HEK293 (cell line): ENCODE data around the gene UQCC2.

Experiments used
- CTCF ChIA-PET: fragments of 350-600 bp; formaldehyde crosslinking; extraction: SDS; loops from one replicate; lab custom pipeline; 2021; ENCODE audit warnings: antibody characterized with exemption; lab: Yijun Ruan, JAX
- POLR2A ChIA-PET: fragments of 300-600 bp; formaldehyde crosslinking; extraction: SDS; loops from one replicate; lab custom pipeline; 2020; ENCODE audit warnings: antibody characterized with exemption, inconsistent platforms; lab: Yijun Ruan, JAX
- H3K27ac ChIP-seq: fragments of 200-500 bp; sonication (Bioruptor generic); 2 replicates; pipeline ENCODE4 v1.5.1; 2014; ENCODE audit warnings: low read depth, low read length, control low read depth, inconsistent platforms; ENCODE audit errors: extremely low read depth
- H3K36me3 ChIP-seq, 2 experiments: fragments of 200-500 bp in 1 of 2; sonication (Bioruptor generic) in 1 of 2; 1 replicate in 1 of 2; 2 replicates in 1 of 2; pipeline ENCODE4 v1.5.1; 2014 to 2017; ENCODE audit warnings: inconsistent platforms in 2 of 2, low read length in 2 of 2; ENCODE audit not compliant: control insufficient read depth in 2 of 2, insufficient read depth in 1 of 2
- H3K4me1 ChIP-seq: fragments of 200-500 bp; sonication (Bioruptor generic); 2 replicates; pipeline ENCODE4 v1.5.1; 2014; ENCODE audit warnings: mild to moderate bottlenecking, low read length, inconsistent platforms; ENCODE audit not compliant: control insufficient read depth, insufficient read depth
- H3K4me3 ChIP-seq: 2 replicates; pipeline ENCODE4 v1.5.1; 2011; ENCODE audit warnings: low read depth, mild to moderate bottlenecking, control low read depth, low read length, moderate library complexity
- H3K9me3 ChIP-seq: fragments of 200-500 bp; sonication (Bioruptor generic); 2 replicates; pipeline ENCODE4 v1.5.1; 2014; ENCODE audit warnings: low read depth, low read length, inconsistent platforms; ENCODE audit not compliant: control insufficient read depth, insufficient read depth
- CTCF ChIP-seq: fragments of 450-650 bp; formaldehyde crosslinking; IDR thresholded peaks from 2 replicates; pipeline ENCODE4 v1.5.1; 2016; ENCODE audit warnings: missing biosample characterization, missing genetic modification characterization
- KLF1 ChIP-seq: fragments of 450-650 bp; formaldehyde crosslinking; IDR thresholded peaks from 2 replicates; pipeline ENCODE4 v1.5.1; 2016; ENCODE audit warnings: missing biosample characterization, missing genetic modification characterization
- KLF7 ChIP-seq: fragments of 450-650 bp; formaldehyde crosslinking; IDR thresholded peaks from 2 replicates; pipeline ENCODE4 v1.5.1; 2016; ENCODE audit warnings: missing biosample characterization, missing genetic modification characterization, borderline replicate concordance
- KLF8 ChIP-seq: fragments of 450-650 bp; formaldehyde crosslinking; IDR thresholded peaks from 2 replicates; pipeline ENCODE4 v1.5.1; 2016; ENCODE audit warnings: missing biosample characterization, missing genetic modification characterization
- MEIS1 ChIP-seq: sonication (generic); formaldehyde crosslinking; IDR thresholded peaks from 2 replicates; pipeline ENCODE4 v1.8.1; 2022; ENCODE audit warnings: missing genetic modification reagents, mild to moderate bottlenecking, borderline replicate concordance
- PBX3 ChIP-seq: sonication (generic); formaldehyde crosslinking; IDR thresholded peaks from 2 replicates; pipeline ENCODE4 v1.8.1; 2022; ENCODE audit warnings: mild to moderate bottlenecking, moderate library complexity, missing genetic modification reagents
- REPIN1 ChIP-seq: fragments of 450-650 bp; formaldehyde crosslinking; IDR thresholded peaks from 2 replicates; pipeline ENCODE4 v1.5.1; 2017; ENCODE audit warnings: missing biosample characterization, missing genetic modification characterization, low read depth
- SCRT2 ChIP-seq: fragments of 450-650 bp; formaldehyde crosslinking; IDR thresholded peaks from 2 replicates; pipeline ENCODE4 v1.5.1; 2016; ENCODE audit warnings: missing biosample characterization, missing genetic modification characterization
- WT1 ChIP-seq: fragments of 450-650 bp; formaldehyde crosslinking; IDR thresholded peaks from 2 replicates; pipeline ENCODE4 v1.5.1; 2016; ENCODE audit warnings: missing biosample characterization, missing genetic modification characterization
- ZBTB21 ChIP-seq: fragments of 450-650 bp; formaldehyde crosslinking; IDR thresholded peaks from 2 replicates; pipeline ENCODE4 v1.5.1; 2017; ENCODE audit warnings: missing biosample characterization, missing genetic modification characterization
- ZFP37 ChIP-seq: fragments of 450-650 bp; formaldehyde crosslinking; IDR thresholded peaks from 2 replicates; pipeline ENCODE4 v1.5.1; 2016; ENCODE audit warnings: missing biosample characterization, missing genetic modification characterization
- ZFP41 ChIP-seq: fragments of 450-650 bp; formaldehyde crosslinking; IDR thresholded peaks from 2 replicates; pipeline ENCODE4 v1.5.1; 2016; ENCODE audit warnings: missing biosample characterization, missing genetic modification characterization, borderline replicate concordance
- ZNF239 ChIP-seq: fragments of 450-650 bp; formaldehyde crosslinking; IDR thresholded peaks from 2 replicates; pipeline ENCODE4 v1.5.1; 2016; ENCODE audit warnings: missing biosample characterization, missing genetic modification characterization
- ZNF302 ChIP-seq: fragments of 450-650 bp; formaldehyde crosslinking; IDR thresholded peaks from 2 replicates; pipeline ENCODE4 v1.5.1; 2016; ENCODE audit warnings: missing biosample characterization, missing genetic modification characterization, low read depth
- ZNF335 ChIP-seq: fragments of 450-650 bp; formaldehyde crosslinking; conservative IDR thresholded peaks from 2 replicates; pipeline ENCODE4 v1.5.1; 2016; ENCODE audit warnings: missing biosample characterization, missing genetic modification characterization
- ZNF394 ChIP-seq: fragments of 450-650 bp; formaldehyde crosslinking; IDR thresholded peaks from 2 replicates; pipeline ENCODE4 v1.5.1; 2016; ENCODE audit warnings: missing biosample characterization, missing genetic modification characterization, mild to moderate bottlenecking, moderate library complexity, borderline replicate concordance
- ZNF398 ChIP-seq: fragments of 450-650 bp; formaldehyde crosslinking; IDR thresholded peaks from 2 replicates; pipeline ENCODE4 v1.5.1; 2017; ENCODE audit warnings: missing biosample characterization, missing genetic modification characterization
- ZNF404 ChIP-seq: fragments of 450-650 bp; formaldehyde crosslinking; IDR thresholded peaks from 2 replicates; pipeline ENCODE4 v1.5.1; 2017; ENCODE audit warnings: missing biosample characterization, missing genetic modification characterization
- ZNF416 ChIP-seq: fragments of 450-650 bp; formaldehyde crosslinking; IDR thresholded peaks from 2 replicates; pipeline ENCODE4 v1.5.1; 2016; ENCODE audit warnings: missing biosample characterization, missing genetic modification characterization
- ZNF510 ChIP-seq: fragments of 450-650 bp; formaldehyde crosslinking; IDR thresholded peaks from 2 replicates; pipeline ENCODE4 v1.5.1; 2018; ENCODE audit warnings: mild to moderate bottlenecking, missing genetic modification characterization, missing biosample characterization; ENCODE audit not compliant: insufficient replicate concordance
- ZNF514 ChIP-seq: fragments of 450-650 bp; formaldehyde crosslinking; IDR thresholded peaks from 2 replicates; pipeline ENCODE4 v1.5.1; 2016; ENCODE audit warnings: missing biosample characterization, missing genetic modification characterization
- ZNF529 ChIP-seq: fragments of 450-650 bp; formaldehyde crosslinking; IDR thresholded peaks from 2 replicates; pipeline ENCODE4 v1.5.1; 2017; ENCODE audit warnings: missing genetic modification characterization, missing biosample characterization; ENCODE audit not compliant: insufficient replicate concordance
- ZNF560 ChIP-seq: fragments of 450-650 bp; formaldehyde crosslinking; IDR thresholded peaks from 2 replicates; pipeline ENCODE4 v1.5.1; 2017; ENCODE audit warnings: missing biosample characterization, missing genetic modification characterization, borderline replicate concordance
- ZNF660 ChIP-seq: fragments of 450-650 bp; IDR thresholded peaks from 2 replicates; pipeline ENCODE4 v1.5.1; 2018; ENCODE audit warnings: missing biosample characterization, mild to moderate bottlenecking, missing genetic modification characterization
- ZNF692 ChIP-seq: fragments of 450-650 bp; formaldehyde crosslinking; IDR thresholded peaks from 2 replicates; pipeline ENCODE4 v1.5.1; 2016; ENCODE audit warnings: missing biosample characterization, missing genetic modification characterization
- ZNF776 ChIP-seq: fragments of 450-650 bp; formaldehyde crosslinking; IDR thresholded peaks from 2 replicates; pipeline ENCODE4 v1.5.0; 2017; ENCODE audit warnings: missing biosample characterization, missing genetic modification characterization, borderline replicate concordance
- TF ChIP-seq, protein P1 (sequence below): fragments of 450-650 bp; formaldehyde crosslinking; IDR thresholded peaks from 2 replicates; pipeline ENCODE4 v1.5.1; 2016; ENCODE audit warnings: missing biosample characterization, missing genetic modification characterization

Gene UQCC2

DNA sequence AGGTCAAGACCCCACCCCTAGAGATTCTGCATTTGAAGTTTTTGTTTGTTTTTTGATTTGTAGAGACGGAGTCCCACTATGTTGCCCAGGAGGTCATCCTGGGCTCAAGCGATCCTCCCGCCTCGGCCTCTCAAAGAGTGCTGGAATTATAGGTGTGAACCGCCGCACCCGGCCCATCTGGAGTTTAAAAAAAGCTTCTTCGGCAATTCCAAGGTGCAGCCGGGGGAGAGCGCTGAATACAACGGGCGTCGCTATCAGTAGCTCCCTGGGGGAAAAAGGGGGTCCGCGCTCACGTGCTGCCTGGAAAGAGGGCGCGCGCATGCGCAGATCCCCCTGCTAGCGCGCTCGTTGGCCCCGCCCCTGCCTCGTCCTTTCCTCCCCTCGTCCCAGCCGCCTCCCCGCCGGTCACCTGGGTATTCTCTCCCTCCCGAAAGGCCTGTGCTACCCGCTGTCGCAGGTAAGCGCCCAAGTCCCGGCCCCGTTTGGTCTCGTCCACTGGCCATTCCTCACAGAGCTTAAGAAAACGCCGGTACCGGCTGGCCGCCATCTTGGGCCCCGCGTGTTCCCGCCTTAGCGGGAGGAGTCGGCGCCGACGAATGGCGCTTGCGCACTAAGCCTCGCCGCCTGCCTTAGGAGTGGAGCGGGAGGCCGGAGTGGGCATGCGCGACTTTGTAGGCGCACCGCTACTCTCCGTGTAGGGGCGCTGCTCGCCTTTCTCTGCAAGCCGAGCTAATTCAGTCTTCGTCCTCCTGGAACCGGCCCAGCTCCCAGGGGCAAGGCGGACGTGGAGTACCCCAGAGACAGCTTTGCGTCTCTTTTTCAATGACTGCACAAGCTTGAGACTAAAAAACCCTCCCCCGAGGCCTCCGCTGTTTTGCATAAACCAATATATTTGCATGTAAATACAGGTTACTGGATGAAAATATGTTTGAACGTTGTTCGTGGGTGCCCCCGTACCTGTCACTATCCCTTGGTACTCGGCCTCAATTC lies at the start of gene UQCC2:
Gene UQCC2 (minus strand): TSS at position 561 of the 990 bp plus-strand sequence. CDS start 14 bp downstream, at position 547.
- Histone ChIP-seq H3K9me3 (no peaks in the 10 kb centered on the region), H3K36me3 (peaks cover 11 to 39% of the 10 kb centered on the region in 2 experiments), H3K4me1 (peaks cover 7% of the 10 kb centered on the region; the same call in 1 of the 2 replicates), H3K4me3 (peak within 1 kb of the TSS; percentile 89), H3K27ac (peak within 1 kb of the TSS; percentile 97)
- ChIA-PET POLR2A (interaction anchor here (0.5 to 2.1 kb wide), 37 partner anchors 8 to 700 kb away, joined by 3 to 17 read pairs (median 4); partner anchors contain the start of genes BAK1, HMGA1, ITPR3 and LEMD2), CTCF (interaction anchor here (0.5 to 4.4 kb wide), 33 partner anchors 10 to 1425 kb away, joined by 3 to 75 read pairs (median 4); partner anchors contain the start of genes BAK1 and ZBTB9)
- TF ChIP-seq ZNF510 (tag by site-specific recombination), result no peak
- TF ChIP-seq ZNF398 (tag by site-specific recombination), result no peak
- TF ChIP-seq ZNF529 (tag by site-specific recombination), result no peak
- peak; percentile 74 for TF ChIP-seq ZNF335
- TF ChIP-seq ZNF660 (tag by site-specific recombination), result peak; percentile 55
- TF ChIP-seq ZNF416 (tag by site-specific recombination), result no peak
- TF ChIP-seq ZFP37 (tag by site-specific recombination), result 0 out of 2 replicates have a peak, but pooled peaks have one; percentile 43
- TF ChIP-seq ZBTB21 (tag by site-specific recombination), result peak; percentile 9; the same call in 1 of the 2 replicates
- TF ChIP-seq MEIS1 (CRISPR knock-in tag), result no peak
- TF ChIP-seq KLF8 (tag by site-specific recombination), result peak; percentile 86
- no peak for TF ChIP-seq ZNF776 (tag by site-specific recombination)
- TF ChIP-seq WT1 (tag by site-specific recombination), result peak; percentile 71; the same call in 1 of the 2 replicates
- no peak for TF ChIP-seq REPIN1 (tag by site-specific recombination)
- no peak for TF ChIP-seq ZNF239 (tag by site-specific recombination)
- no peak for TF ChIP-seq ZFP41 (tag by site-specific recombination)
- no peak for TF ChIP-seq ZNF404 (tag by site-specific recombination)
- peak; percentile 81 for TF ChIP-seq CTCF (tag by site-specific recombination)
- peak; percentile 100 for TF ChIP-seq ZNF394 (tag by site-specific recombination)
- TF ChIP-seq ZNF692 (tag by site-specific recombination), result peak; percentile 88
- 0 out of 2 replicates have a peak, but pooled peaks have one; percentile 73 for TF ChIP-seq KLF7
- TF ChIP-seq, protein P1, sequence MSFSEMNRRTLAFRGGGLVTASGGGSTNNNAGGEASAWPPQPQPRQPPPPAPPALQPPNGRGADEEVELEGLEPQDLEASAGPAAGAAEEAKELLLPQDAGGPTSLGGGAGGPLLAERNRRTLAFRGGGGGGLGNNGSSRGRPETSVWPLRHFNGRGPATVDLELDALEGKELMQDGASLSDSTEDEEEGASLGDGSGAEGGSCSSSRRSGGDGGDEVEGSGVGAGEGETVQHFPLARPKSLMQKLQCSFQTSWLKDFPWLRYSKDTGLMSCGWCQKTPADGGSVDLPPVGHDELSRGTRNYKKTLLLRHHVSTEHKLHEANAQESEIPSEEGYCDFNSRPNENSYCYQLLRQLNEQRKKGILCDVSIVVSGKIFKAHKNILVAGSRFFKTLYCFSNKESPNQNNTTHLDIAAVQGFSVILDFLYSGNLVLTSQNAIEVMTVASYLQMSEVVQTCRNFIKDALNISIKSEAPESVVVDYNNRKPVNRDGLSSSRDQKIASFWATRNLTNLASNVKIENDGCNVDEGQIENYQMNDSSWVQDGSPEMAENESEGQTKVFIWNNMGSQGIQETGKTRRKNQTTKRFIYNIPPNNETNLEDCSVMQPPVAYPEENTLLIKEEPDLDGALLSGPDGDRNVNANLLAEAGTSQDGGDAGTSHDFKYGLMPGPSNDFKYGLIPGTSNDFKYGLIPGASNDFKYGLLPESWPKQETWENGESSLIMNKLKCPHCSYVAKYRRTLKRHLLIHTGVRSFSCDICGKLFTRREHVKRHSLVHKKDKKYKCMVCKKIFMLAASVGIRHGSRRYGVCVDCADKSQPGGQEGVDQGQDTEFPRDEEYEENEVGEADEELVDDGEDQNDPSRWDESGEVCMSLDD (tag by site-specific recombination), result peak; percentile 92
- TF ChIP-seq SCRT2 (tag by site-specific recombination), result no peak
- no peak for TF ChIP-seq ZNF302
- 0 out of 2 replicates have a peak, but pooled peaks have one; percentile 61 for TF ChIP-seq KLF1
- no peak for TF ChIP-seq ZNF560 (tag by site-specific recombination)
- TF ChIP-seq ZNF514 (tag by site-specific recombination), result no peak
- TF ChIP-seq PBX3, result no peak
